Endothelial cell of umbilical vein (primary cell): ENCODE results near the gene FCSK.

ENCODE experiments used
- CTCF ChIP-seq, 2 donors: IDR thresholded peaks; 1 replicate in 1 of 2; 2 replicates in 1 of 2; pipeline ENCODE4 v1.5.1; 2011; ENCODE audit warnings: low read length in 2 of 2, mild to moderate bottlenecking in 2 of 2, moderate library complexity in 2 of 2, control low read depth in 1 of 2, inconsistent platforms in 1 of 2, low read depth in 1 of 2; ENCODE audit not compliant: insufficient read depth in 1 of 2; ENCODE audit errors: extremely low read depth in 1 of 2
- EZH2 ChIP-seq: IDR thresholded peaks from 2 replicates; pipeline ENCODE4 v1.6.1; 2012; ENCODE audit warnings: borderline replicate concordance, low read depth, mild to moderate bottlenecking, moderate library complexity, low read length, inconsistent platforms; ENCODE audit not compliant: severe bottlenecking
- FOS ChIP-seq: IDR thresholded peaks from 2 replicates; pipeline ENCODE4 v1.6.1; 2011; ENCODE audit warnings: mild to moderate bottlenecking, low read length, moderate library complexity, borderline replicate concordance; ENCODE audit not compliant: insufficient read depth
- JUN ChIP-seq: IDR thresholded peaks from 2 replicates; pipeline ENCODE4 v1.6.1; 2011; ENCODE audit warnings: borderline replicate concordance, low read depth; ENCODE audit not compliant: insufficient read length, insufficient read depth
- MAX ChIP-seq: IDR thresholded peaks from 2 replicates; pipeline ENCODE4 v1.6.1; 2011; ENCODE audit not compliant: insufficient read depth, insufficient read length
- MYC ChIP-seq: IDR thresholded peaks from one replicate; pipeline ENCODE4 v1.6.1; 2011; ENCODE audit warnings: mild to moderate bottlenecking, low read depth, low read length
- POLR2A ChIP-seq: IDR thresholded peaks from 2 replicates; pipeline ENCODE4 v1.6.1; 2012; ENCODE audit warnings: low read depth, mild to moderate bottlenecking, control low read depth, low read length
- POLR2AphosphoS5 ChIP-seq: IDR thresholded peaks from 2 replicates; pipeline ENCODE4 v1.6.1; 2012; ENCODE audit warnings: low read depth, mild to moderate bottlenecking, control low read depth, low read length, moderate library complexity; ENCODE audit not compliant: insufficient read depth

DNA sequence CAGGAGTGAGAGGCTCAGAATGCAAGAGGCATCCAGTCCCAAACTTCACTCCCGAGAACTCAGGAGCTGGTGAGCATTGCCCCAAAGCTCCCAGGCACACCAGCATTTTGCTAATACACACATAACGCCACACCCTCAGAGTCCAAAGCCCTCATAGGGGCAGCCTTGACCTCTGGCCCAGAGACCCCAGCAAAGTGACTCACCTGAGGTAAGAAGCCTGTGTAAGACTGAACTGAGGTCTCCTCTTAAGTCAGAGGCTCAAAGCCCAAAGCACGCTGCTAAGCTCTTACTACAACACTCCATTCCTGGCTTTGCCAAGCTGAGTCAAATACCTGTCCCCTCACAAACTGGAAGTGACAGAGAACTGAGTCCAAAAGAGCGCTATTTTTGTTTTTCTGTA lies 31.9 kb upstream of the FCSK start:
- TF ChIP-seq CTCF (IDR thresholded peaks at IDR 0.05; ENCODE audit: extremely low read depth in 1 of 2, insufficient read depth in 1 of 2, low read depth in 1 of 2, low read length in 2 of 2), result no peak
- no peak for TF ChIP-seq MAX
- no peak for TF ChIP-seq EZH2
- no peak for TF ChIP-seq POLR2A
- TF ChIP-seq MYC, result no peak
- TF ChIP-seq FOS, result no peak
- no peak for TF ChIP-seq POLR2AphosphoS5
- TF ChIP-seq JUN, result no peak
